Panc1 (cell line): ENCODE results near the gene EWSR1. TPM values are rescaled to one million over a fixed set of nuclear protein-coding genes. Genes with fewer than 3 reads are reported as not detected.

Source experiments
- ATAC-seq: fragments of 200-7000 bp; cut with Tn5 transposase; 2 replicates; pipeline ENCODE4 v1.9.1; 2020; ENCODE audit warnings: mild to moderate bottlenecking, moderate library complexity
- BruUV-seq: library from RNA; stranded (reverse); fragments of 400-500 nt; replicated peaks from 2 replicates; lab custom pipeline; 2021; lab: Mats Ljungman, UMichigan
- CTCF ChIA-PET: fragments of 300-600 bp; sonication (Branson Sonifier 250); formaldehyde crosslinking; loops from one replicate; lab custom pipeline; 2022; ENCODE audit warnings: antibody characterized with exemption; lab: Charles Lee
- POLR2A ChIA-PET: fragments of 300-600 bp; sonication (Branson Sonifier 250); formaldehyde crosslinking; loops from one replicate; lab custom pipeline; 2022; ENCODE audit warnings: antibody characterized with exemption; lab: Charles Lee
- DNase-seq: peaks from one replicate; pipeline ENCODE4 v3.0.0-alpha.2; 2010; ENCODE audit warnings: low read depth, low spot score
- H3K27ac ChIP-seq: 2 replicates; pipeline ENCODE4 v1.5.1; 2011; ENCODE audit warnings: mild to moderate bottlenecking, low read length, inconsistent platforms
- H3K27me3 ChIP-seq: fragments of 200-500 bp; sonication (Bioruptor generic); 2 replicates; pipeline ENCODE4 v1.6.0; 2014; ENCODE audit warnings: low read length, inconsistent platforms; ENCODE audit not compliant: control insufficient read depth, insufficient read depth
- H3K36me3 ChIP-seq: fragments of 200-500 bp; sonication (Bioruptor generic); 2 replicates; pipeline ENCODE4 v1.5.1; 2014; ENCODE audit warnings: inconsistent platforms, mild to moderate bottlenecking, low read length, moderate library complexity; ENCODE audit not compliant: control insufficient read depth, insufficient read depth
- H3K4me1 ChIP-seq: 2 replicates; pipeline ENCODE4 v1.5.1; 2011; ENCODE audit warnings: inconsistent platforms, mild to moderate bottlenecking, low read length, moderate library complexity; ENCODE audit not compliant: control insufficient read depth, insufficient read depth
- H3K4me3 ChIP-seq, 2 experiments: 2 replicates each; pipeline ENCODE4 v1.5.1; 2011 to 2012; ENCODE audit warnings: low read depth in 2 of 2, low read length in 2 of 2, mild to moderate bottlenecking in 2 of 2, inconsistent platforms in 1 of 2, moderate library complexity in 1 of 2
- H3K9me3 ChIP-seq: fragments of 200-500 bp; sonication (Bioruptor generic); 2 replicates; pipeline ENCODE4 v1.5.1; 2014; ENCODE audit warnings: low read depth, mild to moderate bottlenecking, inconsistent platforms, low read length, moderate library complexity; ENCODE audit not compliant: control insufficient read depth, insufficient read depth
- POLR2AphosphoS5 ChIP-seq: IDR thresholded peaks from 2 replicates; pipeline ENCODE4 v1.6.1; 2012; ENCODE audit warnings: mild to moderate bottlenecking, low read depth, low read length, moderate library complexity
- SIN3A ChIP-seq: IDR thresholded peaks from 2 replicates; pipeline ENCODE4 v1.6.1; 2012; ENCODE audit warnings: low read depth, mild to moderate bottlenecking, low read length, moderate library complexity, borderline replicate concordance; ENCODE audit not compliant: insufficient read depth
- TCF7L2 ChIP-seq: IDR thresholded peaks from 2 replicates; pipeline ENCODE4 v1.6.1; 2011; ENCODE audit warnings: mild to moderate bottlenecking, low read depth, low read length, inconsistent platforms
- in situ Hi-C: cut with HindIII; loops from 2 replicates; pipeline ENCODE4 v1.10.0; 2016; ENCODE audit warnings: low sequenced_read_pairs, low pct_unique_long_range_greater_than_20kb
- intact Hi-C: fragments of 100-400 bp; cut with micrococcal nuclease; formaldehyde crosslinking; loops from one replicate; pipeline ENCODE4 v1.10.0; 2022; ENCODE audit not compliant: unreplicated experiment
- total RNA-seq: library from RNA; stranded (reverse); gene quantifications from one replicate; pipeline ENCODE4 v1.2.1, GENCODE V29; 2021; ENCODE audit not compliant: unreplicated experiment
- TF ChIP-seq, protein P1 (sequence below): fragments of 450-650 bp; IDR thresholded peaks from 2 replicates; pipeline ENCODE4 v1.5.1; 2017; ENCODE audit warnings: mild to moderate bottlenecking
- TF ChIP-seq, protein P2 (sequence below), 2 experiments: IDR thresholded peaks; 2 replicates each; pipeline ENCODE4 v1.6.1; 2011 to 2012; ENCODE audit warnings: low read depth in 2 of 2, control low read depth in 1 of 2, low read length in 1 of 2, mild to moderate bottlenecking in 1 of 2, moderate library complexity in 1 of 2; ENCODE audit not compliant: insufficient read depth in 1 of 2

The EWSR1 gene
- total RNA-seq, 1 experiment from 2014 or later: 272 TPM

DNA sequence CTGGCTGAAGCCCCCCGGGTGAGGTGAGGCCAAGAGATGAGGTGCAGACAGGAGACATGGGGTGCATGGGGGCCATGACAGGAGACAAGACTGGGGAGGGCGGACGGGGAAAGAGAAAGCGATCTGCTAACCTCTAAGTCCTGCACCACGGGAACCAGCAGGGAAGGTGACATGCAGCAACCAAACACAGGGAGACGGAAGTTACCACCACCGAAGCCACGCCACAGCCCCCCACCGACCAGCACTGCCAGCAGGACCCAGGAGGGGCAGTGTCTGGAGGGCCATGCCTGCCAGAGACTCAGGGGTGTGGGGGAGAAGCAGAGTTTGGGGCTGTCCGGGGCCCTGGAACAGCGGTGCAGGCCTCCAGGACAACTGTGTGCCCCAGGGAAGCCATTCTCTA lies 61.5 kb downstream of the EWSR1 start:
- ChIA-PET CTCF (no interaction called here), POLR2A (no interaction called here)
- intact Hi-C loops (no loop called here), in situ Hi-C loops (no loop called here)
- Histone ChIP-seq H3K27me3 (no peaks in the 10 kb centered on the region), H3K36me3 (no peaks in the 10 kb centered on the region), H3K27ac (no peak overlapping the region), H3K4me1 (no peaks in the 10 kb centered on the region), H3K4me3 (no peak overlapping the region), H3K9me3 (no peaks in the 10 kb centered on the region)
- BruUV-seq: no TSS peak
- DNase-seq (no peak), ATAC-seq (no peak)
- no peak for TF ChIP-seq POLR2AphosphoS5
- TF ChIP-seq, protein P1, sequence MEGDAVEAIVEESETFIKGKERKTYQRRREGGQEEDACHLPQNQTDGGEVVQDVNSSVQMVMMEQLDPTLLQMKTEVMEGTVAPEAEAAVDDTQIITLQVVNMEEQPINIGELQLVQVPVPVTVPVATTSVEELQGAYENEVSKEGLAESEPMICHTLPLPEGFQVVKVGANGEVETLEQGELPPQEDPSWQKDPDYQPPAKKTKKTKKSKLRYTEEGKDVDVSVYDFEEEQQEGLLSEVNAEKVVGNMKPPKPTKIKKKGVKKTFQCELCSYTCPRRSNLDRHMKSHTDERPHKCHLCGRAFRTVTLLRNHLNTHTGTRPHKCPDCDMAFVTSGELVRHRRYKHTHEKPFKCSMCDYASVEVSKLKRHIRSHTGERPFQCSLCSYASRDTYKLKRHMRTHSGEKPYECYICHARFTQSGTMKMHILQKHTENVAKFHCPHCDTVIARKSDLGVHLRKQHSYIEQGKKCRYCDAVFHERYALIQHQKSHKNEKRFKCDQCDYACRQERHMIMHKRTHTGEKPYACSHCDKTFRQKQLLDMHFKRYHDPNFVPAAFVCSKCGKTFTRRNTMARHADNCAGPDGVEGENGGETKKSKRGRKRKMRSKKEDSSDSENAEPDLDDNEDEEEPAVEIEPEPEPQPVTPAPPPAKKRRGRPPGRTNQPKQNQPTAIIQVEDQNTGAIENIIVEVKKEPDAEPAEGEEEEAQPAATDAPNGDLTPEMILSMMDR: no peak
- no peak for TF ChIP-seq TCF7L2
- TF ChIP-seq, protein P2, sequence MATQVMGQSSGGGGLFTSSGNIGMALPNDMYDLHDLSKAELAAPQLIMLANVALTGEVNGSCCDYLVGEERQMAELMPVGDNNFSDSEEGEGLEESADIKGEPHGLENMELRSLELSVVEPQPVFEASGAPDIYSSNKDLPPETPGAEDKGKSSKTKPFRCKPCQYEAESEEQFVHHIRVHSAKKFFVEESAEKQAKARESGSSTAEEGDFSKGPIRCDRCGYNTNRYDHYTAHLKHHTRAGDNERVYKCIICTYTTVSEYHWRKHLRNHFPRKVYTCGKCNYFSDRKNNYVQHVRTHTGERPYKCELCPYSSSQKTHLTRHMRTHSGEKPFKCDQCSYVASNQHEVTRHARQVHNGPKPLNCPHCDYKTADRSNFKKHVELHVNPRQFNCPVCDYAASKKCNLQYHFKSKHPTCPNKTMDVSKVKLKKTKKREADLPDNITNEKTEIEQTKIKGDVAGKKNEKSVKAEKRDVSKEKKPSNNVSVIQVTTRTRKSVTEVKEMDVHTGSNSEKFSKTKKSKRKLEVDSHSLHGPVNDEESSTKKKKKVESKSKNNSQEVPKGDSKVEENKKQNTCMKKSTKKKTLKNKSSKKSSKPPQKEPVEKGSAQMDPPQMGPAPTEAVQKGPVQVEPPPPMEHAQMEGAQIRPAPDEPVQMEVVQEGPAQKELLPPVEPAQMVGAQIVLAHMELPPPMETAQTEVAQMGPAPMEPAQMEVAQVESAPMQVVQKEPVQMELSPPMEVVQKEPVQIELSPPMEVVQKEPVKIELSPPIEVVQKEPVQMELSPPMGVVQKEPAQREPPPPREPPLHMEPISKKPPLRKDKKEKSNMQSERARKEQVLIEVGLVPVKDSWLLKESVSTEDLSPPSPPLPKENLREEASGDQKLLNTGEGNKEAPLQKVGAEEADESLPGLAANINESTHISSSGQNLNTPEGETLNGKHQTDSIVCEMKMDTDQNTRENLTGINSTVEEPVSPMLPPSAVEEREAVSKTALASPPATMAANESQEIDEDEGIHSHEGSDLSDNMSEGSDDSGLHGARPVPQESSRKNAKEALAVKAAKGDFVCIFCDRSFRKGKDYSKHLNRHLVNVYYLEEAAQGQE (IDR thresholded peaks at IDR 0.05; ENCODE audit: insufficient read depth in 1 of 2, low read depth in 2 of 2, low read length in 1 of 2): no peak
- no peak for TF ChIP-seq SIN3A

DNA sequence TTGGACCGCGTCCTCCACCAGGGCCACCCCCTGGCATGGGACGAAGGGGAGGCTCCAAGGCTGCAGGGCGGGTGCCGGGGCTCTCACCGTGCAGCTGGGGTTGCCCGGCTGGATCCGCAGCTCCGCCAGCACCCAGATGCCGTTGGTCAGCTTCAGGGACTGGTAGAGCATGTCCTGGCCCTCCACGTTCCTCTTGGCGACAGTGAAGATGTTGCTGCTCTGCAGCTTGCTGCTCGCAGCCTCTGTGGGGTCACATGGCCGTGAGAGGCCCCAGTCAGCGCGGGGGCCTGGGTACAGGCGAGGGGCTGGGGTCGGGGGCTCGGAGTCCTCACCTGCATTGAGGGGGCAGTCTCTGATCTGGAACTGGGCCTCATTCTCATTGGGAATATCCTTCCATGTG lies 62.2 kb downstream of the EWSR1 start:
- ATAC-seq (no peak), DNase-seq (no peak)
- Histone ChIP-seq H3K4me1 (no peaks in the 10 kb centered on the region), H3K36me3 (no peaks in the 10 kb centered on the region), H3K4me3 (no peak overlapping the region), H3K27me3 (no peaks in the 10 kb centered on the region), H3K9me3 (no peaks in the 10 kb centered on the region), H3K27ac (no peak overlapping the region)
- intact Hi-C loops (no loop called here), in situ Hi-C loops (no loop called here)
- ChIA-PET CTCF (no interaction called here), POLR2A (no interaction called here)
- TF ChIP-seq SIN3A (no peak), TCF7L2 (no peak), POLR2AphosphoS5 (no peak)
- TF ChIP-seq, protein P1: no peak
- TF ChIP-seq, protein P2 (IDR thresholded peaks at IDR 0.05; ENCODE audit: insufficient read depth in 1 of 2, low read depth in 2 of 2, low read length in 1 of 2): no peak
- no TSS peak for BruUV-seq
